Neutrophil (primary cell): Measurements from ENCODE around the gene EDC4.
A peak's percentile ranks its signal among the peaks of the same experiment; 100 is the strongest.

ENCODE experiments used
- H3K27ac ChIP-seq: fragments of 200-600 bp; sonication (generic); 2 replicates; pipeline ENCODE4 v1.5.1; 2016; ENCODE audit warnings: mild to moderate bottlenecking, moderate library complexity
- H3K27me3 ChIP-seq: fragments of 200-600 bp; sonication (generic); 2 replicates; pipeline ENCODE4 v1.6.0; 2016; ENCODE audit warnings: mild to moderate bottlenecking
- H3K36me3 ChIP-seq: fragments of 200-600 bp; sonication (generic); 2 replicates; pipeline ENCODE4 v1.5.1; 2017
- H3K4me1 ChIP-seq, 2 experiments: fragments of 200-600 bp in 1 of 2; sonication (generic) in 1 of 2; 1 replicate in 1 of 2; 2 replicates in 1 of 2; pipeline versions ENCODE4 v1.5.1 to v1.6.1; 2013 to 2016; ENCODE audit warnings: low read depth in 1 of 2, low read length in 1 of 2, mild to moderate bottlenecking in 1 of 2, moderate library complexity in 1 of 2; ENCODE audit not compliant: control insufficient read depth in 1 of 2, insufficient read depth in 1 of 2
- H3K4me3 ChIP-seq, 2 experiments: fragments of 200-600 bp in 1 of 2; sonication (generic) in 1 of 2; 1 replicate in 1 of 2; 2 replicates in 1 of 2; pipeline ENCODE4 v1.5.1; 2013 to 2016; ENCODE audit warnings: low read depth in 1 of 2, low read length in 1 of 2, mild to moderate bottlenecking in 1 of 2, moderate library complexity in 1 of 2
- H3K9me3 ChIP-seq: fragments of 200-600 bp; sonication (generic); 2 replicates; pipeline ENCODE4 v1.5.1; 2016
- TF ChIP-seq, protein P1 (sequence below): fragments of 200-600 bp; sonication (generic); IDR thresholded peaks from 2 replicates; pipeline ENCODE4 v1.5.1; 2016; ENCODE audit warnings: antibody characterized with exemption

Gene EDC4

DNA sequence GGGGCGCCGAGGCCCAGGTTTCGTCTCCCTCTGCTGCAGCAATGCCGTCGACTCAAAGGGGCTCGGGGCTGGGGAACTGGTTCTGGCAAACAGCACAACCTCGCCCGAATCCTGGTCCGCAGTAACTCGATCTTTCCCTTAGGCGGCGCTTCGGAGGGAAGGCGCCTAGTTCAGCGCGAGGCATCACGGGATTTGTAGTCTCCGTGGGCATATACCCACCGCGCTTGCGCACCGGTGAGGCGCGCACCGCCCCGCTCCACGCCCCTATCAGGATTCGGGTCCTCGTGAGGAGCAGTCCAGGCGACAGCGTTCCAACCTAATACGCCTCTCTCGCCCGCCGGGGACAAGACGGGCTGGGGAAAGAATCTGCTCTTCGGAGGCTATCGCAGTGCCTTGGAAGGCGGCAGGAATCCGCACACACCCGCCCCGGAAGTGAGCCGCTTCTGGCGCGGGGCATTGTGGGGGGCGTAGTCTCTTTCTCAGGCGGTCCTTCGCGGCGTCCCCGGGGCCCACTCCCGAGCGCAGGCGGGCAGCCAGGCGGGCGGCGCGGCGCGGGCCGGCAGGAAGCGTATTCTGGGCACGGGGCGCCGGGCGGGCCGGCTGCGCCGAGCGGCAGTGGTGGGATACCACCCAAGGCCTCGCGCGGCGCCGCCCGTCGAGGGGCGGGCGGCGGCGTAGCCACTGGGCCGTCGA, 30.9 kb upstream of the EDC4 start, which contains the start of gene THAP11:
Gene THAP11, plus strand, starts transcription at position 505 of the 693 bp plus-strand sequence. CDS start 235 bp downstream, outside the sequence.
- Histone ChIP-seq H3K4me3 (peak within 1 kb of the TSS; percentile 96), H3K9me3 (no peaks in the 10 kb centered on the region), H3K27ac (peak within 1 kb of the TSS; percentile 92), H3K4me1 (peaks cover 33 to 47% of the 10 kb centered on the region in 2 experiments), H3K36me3 (no peaks in the 10 kb centered on the region), H3K27me3 (no peaks in the 10 kb centered on the region)
- TF ChIP-seq, protein P1, sequence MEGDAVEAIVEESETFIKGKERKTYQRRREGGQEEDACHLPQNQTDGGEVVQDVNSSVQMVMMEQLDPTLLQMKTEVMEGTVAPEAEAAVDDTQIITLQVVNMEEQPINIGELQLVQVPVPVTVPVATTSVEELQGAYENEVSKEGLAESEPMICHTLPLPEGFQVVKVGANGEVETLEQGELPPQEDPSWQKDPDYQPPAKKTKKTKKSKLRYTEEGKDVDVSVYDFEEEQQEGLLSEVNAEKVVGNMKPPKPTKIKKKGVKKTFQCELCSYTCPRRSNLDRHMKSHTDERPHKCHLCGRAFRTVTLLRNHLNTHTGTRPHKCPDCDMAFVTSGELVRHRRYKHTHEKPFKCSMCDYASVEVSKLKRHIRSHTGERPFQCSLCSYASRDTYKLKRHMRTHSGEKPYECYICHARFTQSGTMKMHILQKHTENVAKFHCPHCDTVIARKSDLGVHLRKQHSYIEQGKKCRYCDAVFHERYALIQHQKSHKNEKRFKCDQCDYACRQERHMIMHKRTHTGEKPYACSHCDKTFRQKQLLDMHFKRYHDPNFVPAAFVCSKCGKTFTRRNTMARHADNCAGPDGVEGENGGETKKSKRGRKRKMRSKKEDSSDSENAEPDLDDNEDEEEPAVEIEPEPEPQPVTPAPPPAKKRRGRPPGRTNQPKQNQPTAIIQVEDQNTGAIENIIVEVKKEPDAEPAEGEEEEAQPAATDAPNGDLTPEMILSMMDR, result peak; percentile 97

DNA sequence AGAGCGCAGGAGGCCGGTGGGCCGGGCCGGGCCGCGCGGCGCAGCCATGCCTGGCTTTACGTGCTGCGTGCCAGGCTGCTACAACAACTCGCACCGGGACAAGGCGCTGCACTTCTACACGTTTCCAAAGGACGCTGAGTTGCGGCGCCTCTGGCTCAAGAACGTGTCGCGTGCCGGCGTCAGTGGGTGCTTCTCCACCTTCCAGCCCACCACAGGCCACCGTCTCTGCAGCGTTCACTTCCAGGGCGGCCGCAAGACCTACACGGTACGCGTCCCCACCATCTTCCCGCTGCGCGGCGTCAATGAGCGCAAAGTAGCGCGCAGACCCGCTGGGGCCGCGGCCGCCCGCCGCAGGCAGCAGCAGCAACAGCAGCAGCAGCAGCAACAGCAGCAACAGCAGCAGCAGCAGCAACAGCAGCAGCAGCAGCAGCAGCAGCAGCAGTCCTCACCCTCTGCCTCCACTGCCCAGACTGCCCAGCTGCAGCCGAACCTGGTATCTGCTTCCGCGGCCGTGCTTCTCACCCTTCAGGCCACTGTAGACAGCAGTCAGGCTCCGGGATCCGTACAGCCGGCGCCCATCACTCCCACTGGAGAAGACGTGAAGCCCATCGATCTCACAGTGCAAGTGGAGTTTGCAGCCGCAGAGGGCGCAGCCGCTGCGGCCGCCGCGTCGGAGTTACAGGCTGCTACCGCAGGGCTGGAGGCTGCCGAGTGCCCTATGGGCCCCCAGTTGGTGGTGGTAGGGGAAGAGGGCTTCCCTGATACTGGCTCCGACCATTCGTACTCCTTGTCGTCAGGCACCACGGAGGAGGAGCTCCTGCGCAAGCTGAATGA, 30.1 kb upstream of the EDC4 start:
- H3K27ac ChIP-seq, result peak overlapping the region; percentile 92
- H3K36me3 ChIP-seq, result no peaks in the 10 kb centered on the region
- TF ChIP-seq, protein P1, result no peak
- H3K4me1 ChIP-seq, result peaks cover 40 to 54% of the 10 kb centered on the region in 2 experiments
- H3K4me3 ChIP-seq, result peak overlapping the region; percentile 96
- H3K9me3 ChIP-seq, result no peaks in the 10 kb centered on the region
- H3K27me3 ChIP-seq, result no peaks in the 10 kb centered on the region

DNA sequence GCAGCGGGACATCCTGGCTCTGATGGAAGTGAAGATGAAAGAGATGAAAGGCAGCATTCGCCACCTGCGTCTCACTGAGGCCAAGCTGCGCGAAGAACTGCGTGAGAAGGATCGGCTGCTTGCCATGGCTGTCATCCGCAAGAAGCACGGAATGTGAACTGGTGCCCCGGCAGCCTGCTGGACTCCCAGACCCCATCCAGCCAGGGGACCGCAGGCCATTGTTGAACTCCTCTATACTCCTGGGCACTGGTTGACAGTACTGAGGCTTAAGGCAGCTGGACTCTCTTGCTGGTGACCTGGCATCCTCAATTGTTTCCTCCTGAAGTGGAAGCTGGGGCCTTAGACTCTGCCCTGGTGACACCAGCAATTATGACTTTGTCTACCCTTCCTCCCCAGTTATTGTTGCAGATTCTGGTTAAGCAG, 29.5 kb upstream of the EDC4 start:
- TF ChIP-seq, protein P1, result no peak
- Histone ChIP-seq H3K36me3 (no peaks in the 10 kb centered on the region), H3K4me3 (peak overlapping the region; percentile 96), H3K4me1 (peaks cover 41 to 59% of the 10 kb centered on the region in 2 experiments), H3K27me3 (no peaks in the 10 kb centered on the region), H3K27ac (peak overlapping the region; percentile 92), H3K9me3 (no peaks in the 10 kb centered on the region)

DNA sequence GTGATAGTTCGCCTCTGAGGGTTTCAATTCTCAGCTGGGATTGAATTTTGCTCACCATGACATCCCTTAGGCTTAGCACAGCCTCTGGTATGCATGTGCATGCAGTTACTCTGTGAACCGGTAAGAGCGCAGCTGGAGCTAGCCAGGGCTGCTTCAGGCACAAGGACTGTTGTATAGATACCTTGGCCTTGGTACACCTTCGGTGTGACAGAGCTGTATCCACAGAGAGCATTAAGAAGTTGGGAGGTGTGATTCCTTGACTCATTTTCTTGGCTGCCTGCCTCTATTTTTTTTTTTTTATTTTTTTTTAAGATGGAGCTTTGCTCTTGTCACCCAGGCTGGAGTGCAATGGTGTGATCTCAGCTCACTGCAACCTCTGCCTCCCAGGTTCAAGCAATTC, 28.4 kb upstream of the EDC4 start:
- no peaks in the 10 kb centered on the region for H3K9me3 ChIP-seq
- no peaks in the 10 kb centered on the region for H3K36me3 ChIP-seq
- no peak overlapping the region for H3K27ac ChIP-seq
- TF ChIP-seq, protein P1, result no peak
- no peak overlapping the region for H3K4me3 ChIP-seq
- H3K27me3 ChIP-seq, result no peaks in the 10 kb centered on the region
- H3K4me1 ChIP-seq, result peaks cover 41 to 59% of the 10 kb centered on the region in 2 experiments

DNA sequence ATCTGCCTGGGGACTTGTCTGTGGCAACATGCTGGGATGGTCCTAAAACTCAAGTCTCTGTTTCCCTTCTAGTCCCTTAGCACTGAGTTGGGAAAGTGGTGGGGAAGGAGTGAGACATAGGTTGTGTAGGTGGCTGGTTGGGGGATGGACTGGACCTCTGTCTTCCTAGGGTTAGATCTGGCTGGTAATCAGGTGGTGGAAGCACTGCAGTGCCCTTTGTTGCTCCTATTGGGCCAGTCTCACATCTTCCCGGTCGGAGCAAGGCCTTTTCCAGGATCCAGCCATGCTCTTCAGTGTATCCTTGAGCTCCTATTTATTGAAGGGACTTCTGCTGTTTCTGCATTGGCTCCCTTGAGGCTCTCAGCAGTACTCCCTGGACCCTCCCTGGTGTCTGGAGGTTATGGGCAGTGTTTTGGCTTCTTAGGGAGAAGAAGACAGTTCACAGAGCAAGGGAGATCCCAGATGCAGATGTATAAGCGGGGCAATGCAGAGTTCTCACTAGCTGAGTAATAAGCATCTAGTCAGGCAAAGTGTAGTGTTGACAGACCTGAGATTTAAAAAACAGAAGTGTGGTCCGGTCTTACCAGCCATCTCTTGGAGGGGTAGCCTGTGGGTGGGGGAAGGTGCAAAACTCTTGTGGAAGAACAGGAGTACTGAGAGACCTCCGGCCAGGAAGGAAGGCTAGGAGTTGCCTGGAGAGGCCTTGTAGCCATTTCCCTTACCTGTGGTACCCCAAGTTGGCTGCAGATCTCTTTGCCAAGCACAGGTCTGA, 27.4 kb upstream of the EDC4 start:
- peak overlapping the region; percentile 85 for H3K27ac ChIP-seq
- H3K36me3 ChIP-seq, result no peaks in the 10 kb centered on the region
- TF ChIP-seq, protein P1, result no peak
- peaks cover 41 to 59% of the 10 kb centered on the region in 2 experiments for H3K4me1 ChIP-seq
- H3K9me3 ChIP-seq, result no peaks in the 10 kb centered on the region
- peak overlapping the region; percentile 95 to 97 for H3K4me3 ChIP-seq
- no peaks in the 10 kb centered on the region for H3K27me3 ChIP-seq
